Measurements from ENCODE around the gene ASGR1.

ASGR1 gene

GRCh38 chr17:7217113-7217987 lies 38.2 kb upstream of the ASGR1 start:
- WGBS (ENCODE audit: extremely low coverage, insufficient coverage, insufficient read length): no CpG with 5 or more reads among the region's 32 CpGs
- H3K79me1 ChIP-seq (ENCODE audit: low read length): peaks cover 26% of the 10 kb centered on the region
- H3K36me3 ChIP-seq (ENCODE audit: control insufficient read depth in 1 of 2, insufficient read depth in 2 of 2, low read length in 2 of 2): peaks cover 15 to 18% of the 10 kb centered on the region in 2 experiments
- peak overlapping the region; percentile 5 for H3K18ac ChIP-seq (ENCODE audit: low read length)
- H3K4me3 ChIP-seq (ENCODE audit: low read depth, low read length): peak overlapping the region; percentile 16
- peak overlapping the region; percentile 73 for H4K91ac ChIP-seq (ENCODE audit: low read depth, low read length)
- no peak overlapping the region for H3K14ac ChIP-seq (ENCODE audit: low read length)
- peak overlapping the region; percentile 60 for H3K4me2 ChIP-seq (ENCODE audit: low read length)
- H3K79me2 ChIP-seq (ENCODE audit: control insufficient read depth, insufficient read depth, low read length, poor library complexity): peaks cover 10% of the 10 kb centered on the region
- peak overlapping the region; percentile 80 for H2BK12ac ChIP-seq (ENCODE audit: low read length)
- H2AFZ ChIP-seq (ENCODE audit: insufficient read depth, low read length, poor library complexity): no peak overlapping the region
- peak overlapping the region; percentile 16 for H2BK120ac ChIP-seq (ENCODE audit: insufficient read depth, low read length, poor library complexity)
- H3K4me1 ChIP-seq (ENCODE audit: control insufficient read depth in 1 of 2, insufficient read depth in 2 of 2, low read length in 2 of 2): peaks cover 44 to 55% of the 10 kb centered on the region in 2 experiments
- H3K27ac ChIP-seq (ENCODE audit: low read depth, low read length): no peak overlapping the region
- peak overlapping the region; percentile 28 for H3K4ac ChIP-seq (ENCODE audit: low read depth, low read length)
- peak overlapping the region; percentile 11 for H2BK5ac ChIP-seq (ENCODE audit: low read depth, low read length, poor library complexity)
- H4K8ac ChIP-seq (ENCODE audit: low read depth, low read length): peak overlapping the region; percentile 68
- DNase-seq: no peak
- H3K9ac ChIP-seq (ENCODE audit: low read length): no peak overlapping the region
- peak overlapping the region; percentile 86 for H2AK5ac ChIP-seq (ENCODE audit: low read length)
- H3K27me3 ChIP-seq (ENCODE audit: insufficient read depth, low read length): no peaks in the 10 kb centered on the region
- H4K12ac ChIP-seq (ENCODE audit: low read depth, low read length): no peak overlapping the region
- no peak overlapping the region for H3K23ac ChIP-seq (ENCODE audit: low read length)
- H3K9me3 ChIP-seq (ENCODE audit: insufficient read depth, low read depth, low read length): no peaks in the 10 kb centered on the region

GRCh38 chr17:7216242-7217112 lies 37.3 kb upstream of the ASGR1 start:
- H2BK5ac ChIP-seq (ENCODE audit: low read depth, low read length, poor library complexity): no peak overlapping the region
- no peaks in the 10 kb centered on the region for H3K9me3 ChIP-seq (ENCODE audit: insufficient read depth, low read depth, low read length)
- peak overlapping the region; percentile 14 for H2BK12ac ChIP-seq (ENCODE audit: low read length)
- H4K8ac ChIP-seq (ENCODE audit: low read depth, low read length): peak overlapping the region; percentile 6
- peak overlapping the region; percentile 23 for H3K27ac ChIP-seq (ENCODE audit: low read depth, low read length)
- H2AK5ac ChIP-seq (ENCODE audit: low read length): peak overlapping the region; percentile 44
- peak overlapping the region; percentile 60 for H3K4me2 ChIP-seq (ENCODE audit: low read length)
- peak overlapping the region; percentile 30 for H3K18ac ChIP-seq (ENCODE audit: low read length)
- peaks cover 41 to 54% of the 10 kb centered on the region in 2 experiments for H3K4me1 ChIP-seq (ENCODE audit: control insufficient read depth in 1 of 2, insufficient read depth in 2 of 2, low read length in 2 of 2)
- H3K4me3 ChIP-seq (ENCODE audit: low read depth, low read length): peak overlapping the region; percentile 16
- H3K36me3 ChIP-seq (ENCODE audit: control insufficient read depth in 1 of 2, insufficient read depth in 2 of 2, low read length in 2 of 2): peaks cover 6 to 9% of the 10 kb centered on the region in 2 experiments
- no peak overlapping the region for H3K23ac ChIP-seq (ENCODE audit: low read length)
- peaks cover 26% of the 10 kb centered on the region for H3K79me1 ChIP-seq (ENCODE audit: low read length)
- H4K12ac ChIP-seq (ENCODE audit: low read depth, low read length): no peak overlapping the region
- H3K14ac ChIP-seq (ENCODE audit: low read length): peak overlapping the region; percentile 4
- no peak overlapping the region for H3K9ac ChIP-seq (ENCODE audit: low read length)
- no peak overlapping the region for H2BK120ac ChIP-seq (ENCODE audit: insufficient read depth, low read length, poor library complexity)
- no peak overlapping the region for H3K4ac ChIP-seq (ENCODE audit: low read depth, low read length)
- no peaks in the 10 kb centered on the region for H3K27me3 ChIP-seq (ENCODE audit: insufficient read depth, low read length)
- DNase-seq: no peak
- no peak overlapping the region for H2AFZ ChIP-seq (ENCODE audit: insufficient read depth, low read length, poor library complexity)
- peak overlapping the region; percentile 45 for H4K91ac ChIP-seq (ENCODE audit: low read depth, low read length)
- WGBS (ENCODE audit: extremely low coverage, insufficient coverage, insufficient read length): no CpG with 5 or more reads among the region's 7 CpGs
- H3K79me2 ChIP-seq (ENCODE audit: control insufficient read depth, insufficient read depth, low read length, poor library complexity): peaks cover 10% of the 10 kb centered on the region

- Histone ChIP-seq H3K36me3 (ENCODE audit: control insufficient read depth in 1 of 2, insufficient read depth in 2 of 2, low read length in 2 of 2) (peaks cover 0 to 2% of the 10 kb centered on the region in 2 experiments), H3K9me3 (ENCODE audit: insufficient read depth, low read depth, low read length) (no peaks in the 10 kb centered on the region), H4K12ac (ENCODE audit: low read depth, low read length) (no peak overlapping the region), H2BK12ac (ENCODE audit: low read length) (no peak overlapping the region), H3K79me2 (ENCODE audit: control insufficient read depth, insufficient read depth, low read length, poor library complexity) (peaks cover 9% of the 10 kb centered on the region), H2AK5ac (ENCODE audit: low read length) (no peak overlapping the region), H3K9ac (ENCODE audit: low read length) (no peak overlapping the region), H3K27me3 (ENCODE audit: insufficient read depth, low read length) (no peaks in the 10 kb centered on the region), H4K8ac (ENCODE audit: low read depth, low read length) (no peak overlapping the region), H3K4me3 (ENCODE audit: low read depth, low read length) (no peak overlapping the region), H4K91ac (ENCODE audit: low read depth, low read length) (no peak overlapping the region), H3K79me1 (ENCODE audit: low read length) (peaks cover 24% of the 10 kb centered on the region), H3K4me1 (ENCODE audit: control insufficient read depth in 1 of 2, insufficient read depth in 2 of 2, low read length in 2 of 2) (peaks cover 33 to 49% of the 10 kb centered on the region in 2 experiments), H2AFZ (ENCODE audit: insufficient read depth, low read length, poor library complexity) (no peak overlapping the region), H3K4ac (ENCODE audit: low read depth, low read length) (no peak overlapping the region), H3K18ac (ENCODE audit: low read length) (no peak overlapping the region), H3K27ac (ENCODE audit: low read depth, low read length) (peak overlapping the region; percentile 66), H3K4me2 (ENCODE audit: low read length) (peak overlapping the region; percentile 75), H2BK5ac (ENCODE audit: low read depth, low read length, poor library complexity) (no peak overlapping the region), H3K14ac (ENCODE audit: low read length) (peak overlapping the region; percentile 6), H2BK120ac (ENCODE audit: insufficient read depth, low read length, poor library complexity) (peak overlapping the region; percentile 12), H3K23ac (ENCODE audit: low read length) (no peak overlapping the region)
- DNase-seq: no peak
- WGBS (ENCODE audit: extremely low coverage, insufficient coverage, insufficient read length): no CpG with 5 or more reads among the region's 10 CpGs
These were observed 36.5 kb upstream of the ASGR1 start for GRCh38 chr17:7215652-7216180.

- no peaks in the 10 kb centered on the region for H3K9me3 ChIP-seq (ENCODE audit: insufficient read depth, low read depth, low read length)
- no peak overlapping the region for H4K91ac ChIP-seq (ENCODE audit: low read depth, low read length)
- H3K14ac ChIP-seq (ENCODE audit: low read length): peak overlapping the region; percentile 6
- H3K36me3 ChIP-seq (ENCODE audit: control insufficient read depth in 1 of 2, insufficient read depth in 2 of 2, low read length in 2 of 2): no peaks in the 10 kb centered on the region
- H3K23ac ChIP-seq (ENCODE audit: low read length): no peak overlapping the region
- H3K27ac ChIP-seq (ENCODE audit: low read depth, low read length): peak overlapping the region; percentile 66
- H3K4ac ChIP-seq (ENCODE audit: low read depth, low read length): no peak overlapping the region
- H3K27me3 ChIP-seq (ENCODE audit: insufficient read depth, low read length): no peaks in the 10 kb centered on the region
- H2BK120ac ChIP-seq (ENCODE audit: insufficient read depth, low read length, poor library complexity): peak overlapping the region; percentile 12
- H3K4me2 ChIP-seq (ENCODE audit: low read length): peak overlapping the region; percentile 75
- no peak overlapping the region for H4K12ac ChIP-seq (ENCODE audit: low read depth, low read length)
- H3K4me1 ChIP-seq (ENCODE audit: control insufficient read depth in 1 of 2, insufficient read depth in 2 of 2, low read length in 2 of 2): peaks cover 30 to 47% of the 10 kb centered on the region in 2 experiments
- DNase-seq: no peak
- H2BK12ac ChIP-seq (ENCODE audit: low read length): peak overlapping the region; percentile 10
- no CpG with 5 or more reads among the region's 9 CpGs for WGBS (ENCODE audit: extremely low coverage, insufficient coverage, insufficient read length)
- no peak overlapping the region for H4K8ac ChIP-seq (ENCODE audit: low read depth, low read length)
- peaks cover 5% of the 10 kb centered on the region for H3K79me2 ChIP-seq (ENCODE audit: control insufficient read depth, insufficient read depth, low read length, poor library complexity)
- H3K4me3 ChIP-seq (ENCODE audit: low read depth, low read length): no peak overlapping the region
- H2AFZ ChIP-seq (ENCODE audit: insufficient read depth, low read length, poor library complexity): no peak overlapping the region
- H3K18ac ChIP-seq (ENCODE audit: low read length): no peak overlapping the region
- H3K9ac ChIP-seq (ENCODE audit: low read length): no peak overlapping the region
- no peak overlapping the region for H2BK5ac ChIP-seq (ENCODE audit: low read depth, low read length, poor library complexity)
- peaks cover 19% of the 10 kb centered on the region for H3K79me1 ChIP-seq (ENCODE audit: low read length)
- H2AK5ac ChIP-seq (ENCODE audit: low read length): no peak overlapping the region
These were observed 36.0 kb upstream of the ASGR1 start for GRCh38 chr17:7215136-7215638.

Measured in trophoblast cell (in vitro differentiated cells and primary cell).